ENCODE results near the gene SMCO4.
"Not testable (repeated sequence)": the region's sequence is repeated elsewhere in the genome, so short reads cannot be mapped to it uniquely, and the experiment has no call there.

Gene SMCO4

GRCh38 chr11:93543292-93543977, at the start of gene SMCO4:
TSS of gene SMCO4 (minus strand) at chr11:93543391. CDS start at chr11:93479189, 64,202 bp downstream.
- DNase-seq, result peak; percentile 68 to 82

- DNase-seq, result no peak
Observed at GRCh38 chr11:93591247-93591898, 48.2 kb upstream of the SMCO4 start.

GRCh38 chr11:93589347-93589746, 46.2 kb upstream of the SMCO4 start:
- DNase-seq, result no peak

- DNase-seq, result no peak
Observed at GRCh38 chr11:93587858-93588581, 44.8 kb upstream of the SMCO4 start.

GRCh38 chr11:93587425-93587824, 44.2 kb upstream of the SMCO4 start:
- not testable (repeated sequence) for DNase-seq

- DNase-seq, result no peak
Observed at GRCh38 chr11:93585758-93586157, 42.6 kb upstream of the SMCO4 start.

- no peak for DNase-seq
Observed at GRCh38 chr11:93583490-93583889, 40.3 kb upstream of the SMCO4 start.

GRCh38 chr11:93579187-93579751, 36.1 kb upstream of the SMCO4 start:
- DNase-seq, result no peak

GRCh38 chr11:93577286-93577685, 34.1 kb upstream of the SMCO4 start:
- no peak for DNase-seq

GRCh38 chr11:93576870-93577269, 33.7 kb upstream of the SMCO4 start:
- not testable (repeated sequence) for DNase-seq

GRCh38 chr11:93574638-93575220, 31.5 kb upstream of the SMCO4 start:
- no peak for DNase-seq

- DNase-seq, result no peak
Observed at GRCh38 chr11:93573184-93573583, 30.0 kb upstream of the SMCO4 start.

GRCh38 chr11:93572621-93573020, 29.4 kb upstream of the SMCO4 start:
- no peak for DNase-seq

GRCh38 chr11:93572171-93572570, 29.0 kb upstream of the SMCO4 start:
- no peak for DNase-seq

- no peak for DNase-seq
Observed at GRCh38 chr11:93571612-93572011, 28.4 kb upstream of the SMCO4 start.

- no peak for DNase-seq
Observed at GRCh38 chr11:93570759-93571413, 27.7 kb upstream of the SMCO4 start.

GRCh38 chr11:93569496-93569895, 26.3 kb upstream of the SMCO4 start:
- DNase-seq, result no peak

GRCh38 chr11:93568726-93569125, 25.5 kb upstream of the SMCO4 start:
- DNase-seq, result no peak

- DNase-seq, result no peak
Observed at GRCh38 chr11:93567401-93567895, 24.3 kb upstream of the SMCO4 start.

- no peak for DNase-seq
Observed at GRCh38 chr11:93564895-93565294, 21.7 kb upstream of the SMCO4 start.

- no peak for DNase-seq
Observed at GRCh38 chr11:93563857-93564256, 20.7 kb upstream of the SMCO4 start.

GRCh38 chr11:93560199-93560932, 17.2 kb upstream of the SMCO4 start:
- no peak for DNase-seq

Data from stimulated activated CD4-positive, alpha-beta T cell treated with anti-CD3 and anti-CD28 coated beads, Interleukin-2, amount 100 ng/mL, for 24 hours (primary cell).